GM20000 (cell line): ENCODE data around the gene FAM114A1.

Source experiments
- DNase-seq: peaks from one replicate; pipeline ENCODE4 v3.0.0; 2012; ENCODE audit warnings: low spot score
- CTCF ChIP-seq: IDR thresholded peaks from 2 replicates; pipeline ENCODE4 v1.5.1; 2012; ENCODE audit warnings: mild to moderate bottlenecking, control low read depth; ENCODE audit errors: extremely low read depth, missing control alignments

The FAM114A1 gene

DNA sequence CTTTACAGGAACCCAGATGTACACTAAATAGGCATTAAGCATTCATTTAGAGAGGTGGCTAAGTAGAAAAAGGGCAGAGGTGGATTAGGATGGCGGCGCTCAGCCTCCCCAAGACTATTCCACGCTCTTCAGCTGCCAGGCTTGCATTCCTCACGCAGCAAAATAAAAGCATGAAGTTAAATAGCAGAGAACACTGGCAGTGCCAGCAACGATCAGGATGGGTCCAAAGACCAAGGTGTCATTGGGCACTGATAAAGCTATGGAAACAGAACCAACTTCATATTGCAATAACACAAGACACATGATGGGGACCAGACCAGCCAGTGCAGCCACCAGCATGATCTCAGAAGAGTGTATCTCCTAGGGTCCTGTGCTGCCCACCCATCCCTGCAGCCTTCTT, 122.6 kb downstream of the FAM114A1 start:
- no peak for TF ChIP-seq CTCF
- DNase-seq = no peak

DNA sequence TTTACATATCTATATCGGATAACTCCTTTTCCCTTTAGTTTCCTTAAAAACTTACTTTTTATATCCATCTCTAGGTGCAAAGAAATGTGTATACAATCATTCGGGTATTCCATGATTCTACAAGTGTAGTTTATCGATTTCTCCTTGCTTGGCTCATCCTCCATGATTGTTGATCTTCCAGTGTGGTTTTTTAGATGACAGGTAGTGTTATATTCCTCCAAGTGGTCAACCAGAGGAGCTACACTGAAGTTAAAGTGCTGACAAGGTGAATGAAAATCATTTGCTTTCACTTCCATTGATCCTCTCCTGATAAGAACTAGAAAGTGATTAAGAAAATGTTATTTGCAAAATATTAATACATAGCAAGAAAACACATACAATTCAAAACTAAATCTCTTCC, 126.1 kb downstream of the FAM114A1 start:
- no peak for TF ChIP-seq CTCF
- no peak for DNase-seq

- no peak for DNase-seq
- TF ChIP-seq CTCF = no peak
These were observed 126.5 kb downstream of the FAM114A1 start for GRCh38 chr4:38994135-38994534.
